Measurements from ENCODE around the gene SARS1.

The SARS1 gene

DNA sequence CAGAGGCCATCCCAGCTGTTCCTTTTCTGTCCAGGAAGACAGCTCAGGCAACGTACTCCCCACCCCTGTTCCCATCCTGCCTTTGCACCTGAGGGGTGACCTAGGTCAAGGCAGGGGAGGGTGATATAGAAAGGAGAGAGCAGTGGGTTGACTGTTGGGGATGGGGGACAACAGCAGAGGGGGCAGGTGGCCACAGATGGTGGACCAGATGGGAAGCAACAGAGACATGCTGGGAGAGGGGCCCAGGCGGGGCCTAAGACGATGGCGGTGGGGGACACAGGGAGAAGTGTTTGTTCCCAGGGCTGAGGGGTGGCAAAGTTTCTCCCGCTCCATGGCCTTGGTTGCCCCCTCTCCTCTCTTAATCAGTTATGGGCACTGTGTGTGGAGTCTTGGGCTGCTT, 42.0 kb downstream of the SARS1 start:
- H3K27ac Mint-ChIP-seq, result no peak overlapping the region
- H3K9me3 Mint-ChIP-seq (ENCODE audit: low read depth), result no peaks in the 10 kb centered on the region

DNA sequence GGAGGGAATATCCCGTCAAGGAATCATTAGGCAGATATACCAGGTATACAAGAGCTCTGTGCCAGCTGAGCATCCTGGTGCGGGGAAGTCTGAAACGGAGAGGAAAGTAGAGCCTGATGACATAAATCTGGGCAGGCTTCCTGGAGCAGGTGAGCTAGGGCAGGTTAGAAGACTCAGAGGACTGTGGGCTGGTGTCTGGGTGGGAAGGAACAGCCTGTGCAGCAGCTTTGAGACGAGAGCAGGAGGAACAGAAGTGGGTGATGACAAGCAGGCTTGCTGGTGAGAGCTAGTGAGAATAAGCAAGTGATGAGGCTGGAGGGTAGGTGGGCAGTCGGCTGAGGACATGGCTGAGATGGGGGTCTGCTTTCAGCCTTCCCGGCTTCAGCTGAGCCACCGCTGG, 42.4 kb downstream of the SARS1 start:
- Mint-ChIP-seq H3K27ac (no peak overlapping the region), H3K9me3 (ENCODE audit: low read depth) (no peaks in the 10 kb centered on the region), H3K4me1 (ENCODE audit: low read depth) (peaks cover 9% of the 10 kb centered on the region), H3K27me3 (no peaks in the 10 kb centered on the region), H3K36me3 (no peaks in the 10 kb centered on the region), H3K4me3 (no peak overlapping the region)

More for the DNA sequence above, 42.0 kb downstream of the SARS1 start:
- Mint-ChIP-seq H3K4me1 (ENCODE audit: low read depth) (peaks cover 10% of the 10 kb centered on the region), H3K27me3 (no peaks in the 10 kb centered on the region), H3K36me3 (no peaks in the 10 kb centered on the region), H3K4me3 (no peak overlapping the region)

DNA sequence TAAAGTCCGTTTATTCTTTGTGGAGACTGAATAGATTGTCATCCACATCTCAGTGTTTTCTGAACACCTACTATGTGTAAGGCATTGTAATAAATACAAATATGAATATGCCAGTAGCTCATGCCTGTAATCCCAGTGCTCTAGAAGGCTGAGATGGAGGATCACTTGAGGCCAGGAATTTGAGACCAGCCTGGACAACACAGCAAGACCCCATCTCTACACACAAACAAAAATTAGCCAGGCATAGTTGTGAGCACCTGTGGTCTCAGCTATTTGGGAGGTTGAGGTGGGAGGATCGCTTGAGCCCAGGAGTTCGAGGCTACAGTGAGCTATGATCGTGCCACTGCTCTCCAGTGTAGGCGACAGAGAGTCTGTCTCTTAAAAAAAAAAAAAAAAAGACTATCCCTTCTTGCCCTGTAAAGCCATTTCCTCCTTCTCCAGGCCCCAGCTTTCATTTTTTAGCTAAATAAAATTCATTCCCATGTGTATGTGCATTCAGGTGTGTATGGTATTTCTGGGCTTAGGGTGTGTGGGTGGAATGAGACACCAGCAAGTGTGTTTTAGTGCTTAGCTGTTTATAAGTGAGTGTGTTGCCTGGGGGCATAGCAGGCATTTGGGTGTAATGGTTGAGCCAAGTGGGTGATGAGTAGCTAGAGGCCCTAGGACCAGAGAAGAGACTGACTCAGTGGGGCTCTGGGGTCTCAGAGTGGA, 43.4 kb downstream of the SARS1 start:
- H3K9me3 Mint-ChIP-seq (ENCODE audit: low read depth), result no peaks in the 10 kb centered on the region
- no peak overlapping the region for H3K4me3 Mint-ChIP-seq
- H3K27me3 Mint-ChIP-seq, result no peaks in the 10 kb centered on the region
- no peak overlapping the region for H3K27ac Mint-ChIP-seq
- peaks cover 9% of the 10 kb centered on the region for H3K4me1 Mint-ChIP-seq (ENCODE audit: low read depth)
- no peaks in the 10 kb centered on the region for H3K36me3 Mint-ChIP-seq

DNA sequence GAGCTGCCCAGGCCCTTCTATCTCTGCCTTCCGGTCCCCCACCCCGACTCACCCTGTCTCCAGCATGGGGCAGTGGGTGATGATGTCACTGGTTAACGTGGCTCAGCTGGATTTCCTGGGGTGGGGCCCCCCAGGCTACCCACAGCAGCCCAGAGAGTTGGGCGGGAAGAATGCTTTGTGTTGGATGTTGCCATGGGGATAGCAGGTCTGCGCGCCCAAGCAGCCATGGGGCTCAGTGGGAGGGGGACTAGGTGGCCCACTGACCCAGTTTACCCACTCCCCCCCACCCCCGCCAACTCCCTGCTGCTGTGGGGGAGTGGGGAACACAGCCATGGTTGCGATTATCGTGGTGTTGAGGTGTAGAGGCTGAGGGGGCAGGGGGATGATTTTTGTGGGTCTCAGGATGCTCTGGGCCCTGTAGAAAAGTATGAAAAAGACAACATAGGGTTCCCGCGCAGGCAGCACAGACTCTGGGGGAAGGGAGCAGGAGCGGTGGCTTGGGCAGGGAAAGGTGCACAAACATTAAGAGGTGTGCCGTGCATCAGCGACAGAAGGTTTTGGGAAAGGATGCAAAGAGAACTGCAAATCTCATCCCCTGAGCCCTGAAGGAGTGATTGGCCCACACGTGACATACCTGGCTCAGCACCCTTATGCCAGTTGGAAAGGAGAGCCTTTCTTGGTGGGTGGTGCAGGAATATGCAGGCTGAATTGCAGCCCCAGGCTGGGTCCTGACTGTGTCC, 44.1 kb downstream of the SARS1 start:
- Mint-ChIP-seq H3K4me1 (ENCODE audit: low read depth) (peaks cover 6% of the 10 kb centered on the region), H3K27ac (no peak overlapping the region), H3K4me3 (no peak overlapping the region), H3K36me3 (no peaks in the 10 kb centered on the region), H3K27me3 (no peaks in the 10 kb centered on the region), H3K9me3 (ENCODE audit: low read depth) (no peaks in the 10 kb centered on the region)

DNA sequence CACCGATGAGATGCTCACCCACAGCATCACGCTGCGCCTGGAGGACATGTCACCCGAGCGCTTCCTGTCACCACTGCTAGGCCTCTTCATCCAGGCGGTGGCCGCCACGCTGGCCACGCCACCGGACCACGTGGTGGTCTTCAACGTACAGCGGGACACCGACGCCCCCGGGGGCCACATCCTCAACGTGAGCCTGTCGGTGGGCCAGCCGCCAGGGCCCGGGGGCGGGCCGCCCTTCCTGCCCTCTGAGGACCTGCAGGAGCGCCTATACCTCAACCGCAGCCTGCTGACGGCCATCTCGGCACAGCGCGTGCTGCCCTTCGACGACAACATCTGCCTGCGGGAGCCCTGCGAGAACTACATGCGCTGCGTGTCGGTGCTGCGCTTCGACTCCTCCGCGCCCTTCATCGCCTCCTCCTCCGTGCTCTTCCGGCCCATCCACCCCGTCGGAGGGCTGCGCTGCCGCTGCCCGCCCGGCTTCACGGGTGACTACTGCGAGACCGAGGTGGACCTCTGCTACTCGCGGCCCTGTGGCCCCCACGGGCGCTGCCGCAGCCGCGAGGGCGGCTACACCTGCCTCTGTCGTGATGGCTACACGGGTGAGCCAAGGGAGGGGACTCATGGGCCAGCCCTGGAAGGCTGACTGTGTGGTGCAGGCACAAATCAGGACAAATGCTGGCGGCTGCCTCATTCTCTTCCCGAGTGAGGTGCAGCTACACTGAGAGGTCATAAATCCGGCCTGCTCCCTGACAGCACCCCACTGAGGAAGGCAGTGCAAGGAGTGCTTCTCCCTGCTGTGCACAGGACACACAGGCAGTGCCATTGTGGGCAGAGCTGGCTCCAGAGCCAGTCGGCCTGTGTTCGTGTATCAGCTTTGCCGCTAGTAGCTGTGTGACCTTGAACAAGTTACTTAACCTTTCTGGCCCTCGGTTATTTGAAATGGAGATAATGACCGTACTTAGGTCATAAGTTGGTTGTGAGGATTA, 45.1 kb downstream of the SARS1 start:
- H3K4me3 Mint-ChIP-seq, result no peak overlapping the region
- no peak overlapping the region for H3K27ac Mint-ChIP-seq
- H3K9me3 Mint-ChIP-seq (ENCODE audit: low read depth), result no peaks in the 10 kb centered on the region
- H3K36me3 Mint-ChIP-seq, result no peaks in the 10 kb centered on the region
- H3K27me3 Mint-ChIP-seq, result no peaks in the 10 kb centered on the region
- H3K4me1 Mint-ChIP-seq (ENCODE audit: low read depth), result peaks cover 8% of the 10 kb centered on the region

DNA sequence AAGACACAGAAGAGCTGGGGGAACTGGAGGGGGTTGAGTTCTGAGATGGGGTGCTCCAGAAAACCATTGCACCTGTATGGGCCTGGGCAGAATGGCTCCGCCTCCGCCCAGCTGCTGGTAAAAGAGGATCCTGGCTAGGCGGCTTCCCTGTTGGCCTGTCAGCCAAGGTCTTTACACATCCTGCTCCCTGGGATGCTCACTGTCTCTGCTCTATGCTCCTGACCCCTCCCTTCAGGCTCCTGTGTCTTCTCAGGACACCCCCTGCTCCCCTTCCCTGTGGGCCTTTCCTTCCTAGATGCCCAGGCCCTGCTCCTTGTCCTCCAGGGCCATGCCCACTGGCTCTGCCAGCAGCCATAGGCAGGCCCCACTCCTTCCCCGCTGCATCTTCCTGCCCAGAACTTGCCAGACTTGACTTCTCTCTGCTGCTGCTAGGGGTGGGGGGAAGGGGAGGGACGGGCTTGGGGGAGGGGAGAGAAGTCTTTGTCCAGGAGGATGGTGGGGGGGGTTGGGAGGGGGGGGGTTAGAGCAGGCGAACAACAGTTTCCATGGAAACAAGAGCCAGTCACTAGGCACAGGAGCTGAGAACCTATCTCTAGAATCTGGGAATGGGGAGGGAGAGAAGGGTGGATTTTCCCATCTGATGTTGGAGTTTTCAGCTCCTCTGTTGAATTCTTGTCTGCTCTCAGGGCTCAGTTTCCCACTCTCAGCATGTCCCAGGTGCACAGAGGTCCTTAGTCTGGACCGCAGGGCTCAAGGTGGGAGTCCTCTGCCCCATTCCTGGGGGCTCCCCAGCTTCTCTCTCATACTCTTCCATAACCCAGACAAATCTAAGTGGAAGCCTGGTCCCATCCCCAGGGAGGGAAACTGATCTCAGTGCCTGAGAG, 46.2 kb downstream of the SARS1 start:
- no peaks in the 10 kb centered on the region for H3K9me3 Mint-ChIP-seq (ENCODE audit: low read depth)
- no peaks in the 10 kb centered on the region for H3K27me3 Mint-ChIP-seq
- peaks cover 5% of the 10 kb centered on the region for H3K4me1 Mint-ChIP-seq (ENCODE audit: low read depth)
- H3K27ac Mint-ChIP-seq, result no peak overlapping the region
- no peak overlapping the region for H3K4me3 Mint-ChIP-seq
- no peaks in the 10 kb centered on the region for H3K36me3 Mint-ChIP-seq

DNA sequence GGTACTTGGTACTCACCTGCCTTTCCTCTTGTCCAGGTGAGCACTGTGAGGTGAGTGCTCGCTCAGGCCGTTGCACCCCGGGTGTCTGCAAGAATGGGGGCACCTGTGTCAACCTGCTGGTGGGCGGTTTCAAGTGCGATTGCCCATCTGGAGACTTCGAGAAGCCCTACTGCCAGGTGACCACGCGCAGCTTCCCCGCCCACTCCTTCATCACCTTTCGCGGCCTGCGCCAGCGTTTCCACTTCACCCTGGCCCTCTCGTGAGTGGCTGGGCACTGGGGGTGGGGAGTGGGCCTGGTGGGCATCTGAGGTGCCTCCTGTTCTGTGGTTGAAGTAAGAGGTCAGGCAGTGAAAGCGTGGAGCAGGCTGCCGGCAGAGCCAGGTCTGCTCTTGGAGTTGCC, 47.3 kb downstream of the SARS1 start:
- H3K4me1 Mint-ChIP-seq (ENCODE audit: low read depth), result peaks cover 2% of the 10 kb centered on the region
- H3K36me3 Mint-ChIP-seq, result no peaks in the 10 kb centered on the region
- H3K9me3 Mint-ChIP-seq (ENCODE audit: low read depth), result no peaks in the 10 kb centered on the region
- no peaks in the 10 kb centered on the region for H3K27me3 Mint-ChIP-seq
- H3K27ac Mint-ChIP-seq, result no peak overlapping the region
- H3K4me3 Mint-ChIP-seq, result no peak overlapping the region

DNA sequence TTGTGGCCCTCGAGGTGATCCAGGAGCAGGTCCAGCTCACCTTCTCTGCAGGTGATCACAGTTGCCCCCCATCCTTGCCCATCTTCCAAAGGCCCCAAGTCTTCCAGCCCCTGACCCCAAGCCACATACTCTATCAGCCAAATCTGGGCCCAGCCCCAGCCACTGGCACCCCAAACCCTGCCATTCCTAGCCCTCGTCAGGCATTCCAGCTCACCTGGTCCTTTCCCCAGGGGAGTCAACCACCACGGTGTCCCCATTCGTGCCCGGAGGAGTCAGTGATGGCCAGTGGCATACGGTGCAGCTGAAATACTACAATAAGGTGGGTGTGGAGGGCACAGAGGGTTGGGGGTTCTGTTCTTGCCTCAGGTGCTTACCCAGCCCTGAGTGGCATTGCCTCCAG, 47.9 kb downstream of the SARS1 start:
- Mint-ChIP-seq H3K4me1 (ENCODE audit: low read depth) (peaks cover 2% of the 10 kb centered on the region), H3K27me3 (no peaks in the 10 kb centered on the region), H3K4me3 (no peak overlapping the region), H3K36me3 (no peaks in the 10 kb centered on the region), H3K27ac (no peak overlapping the region), H3K9me3 (ENCODE audit: low read depth) (no peaks in the 10 kb centered on the region)

DNA sequence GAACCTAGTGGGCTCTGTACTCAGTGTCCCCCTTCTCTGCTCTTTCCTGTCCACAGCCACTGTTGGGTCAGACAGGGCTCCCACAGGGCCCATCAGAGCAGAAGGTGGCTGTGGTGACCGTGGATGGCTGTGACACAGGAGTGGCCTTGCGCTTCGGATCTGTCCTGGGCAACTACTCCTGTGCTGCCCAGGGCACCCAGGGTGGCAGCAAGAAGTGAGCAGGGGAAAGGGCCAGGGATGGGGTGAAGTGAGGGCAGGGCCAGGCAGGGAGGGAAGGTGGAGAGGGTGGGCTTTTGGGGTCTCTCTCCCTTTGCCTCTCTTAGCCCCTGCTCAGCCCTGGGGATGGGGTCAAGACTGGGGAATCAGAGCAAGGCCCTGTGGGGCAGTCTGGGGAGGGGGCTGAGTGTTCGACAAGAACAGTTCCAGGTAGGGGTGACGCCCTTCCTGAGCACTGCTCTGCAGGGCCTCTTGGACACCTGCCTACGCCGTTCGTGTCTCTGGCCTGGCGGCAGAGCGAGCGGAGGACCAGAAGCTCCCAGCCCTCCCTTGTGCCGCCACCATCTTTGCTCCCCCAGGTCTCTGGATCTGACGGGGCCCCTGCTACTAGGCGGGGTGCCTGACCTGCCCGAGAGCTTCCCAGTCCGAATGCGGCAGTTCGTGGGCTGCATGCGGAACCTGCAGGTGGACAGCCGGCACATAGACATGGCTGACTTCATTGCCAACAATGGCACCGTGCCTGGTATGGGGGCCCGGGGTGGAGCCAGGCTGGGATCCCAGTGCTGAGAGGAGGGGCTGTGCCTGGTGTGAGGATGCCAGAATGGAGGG, 48.7 kb downstream of the SARS1 start:
- no peaks in the 10 kb centered on the region for H3K9me3 Mint-ChIP-seq (ENCODE audit: low read depth)
- no peak overlapping the region for H3K4me3 Mint-ChIP-seq
- no peak overlapping the region for H3K27ac Mint-ChIP-seq
- H3K36me3 Mint-ChIP-seq, result no peaks in the 10 kb centered on the region
- H3K27me3 Mint-ChIP-seq, result no peaks in the 10 kb centered on the region
- H3K4me1 Mint-ChIP-seq (ENCODE audit: low read depth), result peaks cover 2% of the 10 kb centered on the region

DNA sequence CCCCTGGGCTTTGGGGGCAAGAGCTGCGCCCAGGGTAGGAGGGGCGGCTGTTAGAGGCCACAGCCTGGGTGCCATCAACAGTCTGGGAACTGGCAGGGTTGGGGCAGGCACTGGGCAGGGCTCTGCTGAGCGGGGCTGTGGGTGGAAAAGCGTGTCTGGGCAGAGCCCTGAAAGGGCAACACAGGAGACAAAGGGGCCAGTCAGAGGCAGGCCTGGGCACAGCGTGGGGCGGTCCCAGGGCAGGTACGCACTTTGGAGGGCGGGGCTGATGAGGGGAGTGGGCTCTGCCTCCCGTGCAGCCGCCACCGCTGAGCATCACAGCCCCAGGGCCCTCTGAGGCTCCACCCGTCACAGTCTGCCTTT, 49.5 kb downstream of the SARS1 start:
- H3K4me1 Mint-ChIP-seq (ENCODE audit: low read depth), result peaks cover 2% of the 10 kb centered on the region
- no peaks in the 10 kb centered on the region for H3K36me3 Mint-ChIP-seq
- no peaks in the 10 kb centered on the region for H3K9me3 Mint-ChIP-seq (ENCODE audit: low read depth)
- peak overlapping the region; percentile 81 for H3K27ac Mint-ChIP-seq
- H3K4me3 Mint-ChIP-seq, result no peak overlapping the region
- H3K27me3 Mint-ChIP-seq, result no peaks in the 10 kb centered on the region

DNA sequence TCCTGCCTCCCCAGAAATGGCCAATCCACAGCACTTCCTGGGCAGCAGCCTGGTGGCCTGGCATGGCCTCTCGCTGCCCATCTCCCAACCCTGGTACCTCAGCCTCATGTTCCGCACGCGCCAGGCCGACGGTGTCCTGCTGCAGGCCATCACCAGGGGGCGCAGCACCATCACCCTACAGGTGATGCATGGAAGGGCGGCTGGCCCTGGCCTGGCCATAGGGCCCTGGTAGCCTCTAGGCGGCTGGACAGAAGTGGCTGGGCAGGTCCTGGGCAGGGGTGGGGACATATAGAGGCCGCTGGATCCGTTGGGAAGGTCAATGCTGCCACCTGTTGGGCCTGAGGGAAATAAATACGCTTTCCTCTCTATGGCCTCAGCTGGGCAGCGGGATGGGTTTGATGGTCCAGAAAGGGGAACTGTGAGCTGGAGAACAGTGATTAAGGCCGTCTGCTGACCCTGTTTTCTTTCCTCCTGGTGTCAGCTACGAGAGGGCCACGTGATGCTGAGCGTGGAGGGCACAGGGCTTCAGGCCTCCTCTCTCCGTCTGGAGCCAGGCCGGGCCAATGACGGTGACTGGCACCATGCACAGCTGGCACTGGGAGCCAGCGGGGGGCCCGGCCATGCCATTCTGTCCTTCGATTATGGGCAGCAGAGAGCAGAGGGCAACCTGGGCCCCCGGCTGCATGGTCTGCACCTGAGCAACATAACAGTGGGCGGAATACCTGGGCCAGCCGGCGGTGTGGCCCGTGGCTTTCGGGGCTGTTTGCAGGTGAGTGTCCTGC, 50.1 kb downstream of the SARS1 start:
- peak overlapping the region; percentile 81 for H3K27ac Mint-ChIP-seq
- peaks cover 2% of the 10 kb centered on the region for H3K4me1 Mint-ChIP-seq (ENCODE audit: low read depth)
- no peak overlapping the region for H3K4me3 Mint-ChIP-seq
- H3K36me3 Mint-ChIP-seq, result no peaks in the 10 kb centered on the region
- H3K9me3 Mint-ChIP-seq (ENCODE audit: low read depth), result no peaks in the 10 kb centered on the region
- no peaks in the 10 kb centered on the region for H3K27me3 Mint-ChIP-seq

DNA sequence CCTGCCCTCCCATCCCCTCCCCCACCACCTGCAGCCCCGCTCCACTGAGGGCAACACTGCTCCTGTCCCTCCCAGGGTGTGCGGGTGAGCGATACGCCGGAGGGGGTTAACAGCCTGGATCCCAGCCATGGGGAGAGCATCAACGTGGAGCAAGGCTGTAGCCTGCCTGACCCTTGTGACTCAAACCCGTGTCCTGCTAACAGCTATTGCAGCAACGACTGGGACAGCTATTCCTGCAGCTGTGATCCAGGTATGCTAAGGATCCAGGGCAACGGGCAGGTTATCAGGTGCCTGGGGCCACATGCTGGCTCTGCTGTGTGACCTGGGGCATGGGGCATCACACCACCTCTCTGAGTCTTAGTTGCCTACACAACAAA, 50.6 kb downstream of the SARS1 start:
- no peak overlapping the region for H3K4me3 Mint-ChIP-seq
- no peaks in the 10 kb centered on the region for H3K9me3 Mint-ChIP-seq (ENCODE audit: low read depth)
- peaks cover 2% of the 10 kb centered on the region for H3K4me1 Mint-ChIP-seq (ENCODE audit: low read depth)
- no peaks in the 10 kb centered on the region for H3K36me3 Mint-ChIP-seq
- H3K27me3 Mint-ChIP-seq, result no peaks in the 10 kb centered on the region
- no peak overlapping the region for H3K27ac Mint-ChIP-seq

DNA sequence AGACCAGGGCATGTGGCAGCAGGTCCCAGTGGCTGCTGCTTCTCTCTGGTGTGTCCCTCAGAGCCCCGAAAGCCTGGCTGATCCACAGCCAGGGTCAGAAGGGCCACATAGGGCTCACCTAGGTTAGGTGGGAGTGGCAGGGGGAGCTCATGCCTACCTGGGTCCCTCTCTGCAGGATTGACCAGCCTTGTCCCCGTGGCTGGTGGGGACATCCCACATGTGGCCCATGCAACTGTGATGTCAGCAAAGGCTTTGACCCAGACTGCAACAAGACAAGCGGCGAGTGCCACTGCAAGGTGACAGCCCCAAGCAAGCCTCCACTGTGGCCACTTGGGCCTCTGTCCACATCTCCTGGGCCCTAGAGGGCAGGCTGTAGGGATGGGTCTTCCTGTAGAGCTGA, 51.3 kb downstream of the SARS1 start:
- Mint-ChIP-seq H3K4me1 (ENCODE audit: low read depth) (peaks cover 2% of the 10 kb centered on the region), H3K36me3 (peaks cover 2% of the 10 kb centered on the region), H3K4me3 (no peak overlapping the region), H3K27me3 (no peaks in the 10 kb centered on the region), H3K9me3 (ENCODE audit: low read depth) (no peaks in the 10 kb centered on the region), H3K27ac (no peak overlapping the region)
